ENCODE measurements around the gene ITGB5. TPM values are rescaled to one million over a fixed set of nuclear protein-coding genes. Genes with fewer than 3 reads are reported as not detected.

The ITGB5 gene
- total and polyA plus RNA-seq, 2 experiments from 2014 or later = 54.3 to 107 TPM

- Histone ChIP-seq H3K4me1 (ENCODE audit: low read depth) (peaks cover 8% of the 10 kb centered on the region), H3K4me3 (no peak overlapping the region), H3K27ac (no peak overlapping the region), H3K9me3 (ENCODE audit: low read depth) (no peaks in the 10 kb centered on the region), H3K36me3 (no peaks in the 10 kb centered on the region), H3K27me3 (no peaks in the 10 kb centered on the region)
- DNase-seq (ENCODE audit: low read depth in 1 of 2, low spot score in 1 of 2) = no peak
- TF ChIP-seq CTCF (IDR thresholded peaks at IDR 0.05; ENCODE audit: low read depth, low read length) = no peak
Observed at GRCh38 chr3:124761935-124762660, 125.1 kb downstream of the ITGB5 start.

- H3K27me3 ChIP-seq = no peaks in the 10 kb centered on the region
Observed at GRCh38 chr3:124761250-124761796, 125.8 kb downstream of the ITGB5 start.

GRCh38 chr3:124760601-124761000, 126.6 kb downstream of the ITGB5 start:
- TF ChIP-seq CTCF (IDR thresholded peaks at IDR 0.05; ENCODE audit: low read depth, low read length) = no peak
- no peak overlapping the region for H3K27ac ChIP-seq
- peak in 1 of 2 donors; percentile 60 for DNase-seq (ENCODE audit: low read depth in 1 of 2, low spot score in 1 of 2)

More at GRCh38 chr3:124761250-124761796, 125.8 kb downstream of the ITGB5 start:
- DNase-seq (ENCODE audit: low read depth in 1 of 2, low spot score in 1 of 2) = peak; percentile 87 to 97
- peaks cover 8% of the 10 kb centered on the region for H3K4me1 ChIP-seq (ENCODE audit: low read depth)
- no peaks in the 10 kb centered on the region for H3K9me3 ChIP-seq (ENCODE audit: low read depth)
- TF ChIP-seq CTCF (IDR thresholded peaks at IDR 0.05; ENCODE audit: low read depth, low read length) = peak; percentile 97
- H3K36me3 ChIP-seq = no peaks in the 10 kb centered on the region
- no peak overlapping the region for H3K4me3 ChIP-seq
- no peak overlapping the region for H3K27ac ChIP-seq

GRCh38 chr3:124759666-124760401, 127.3 kb downstream of the ITGB5 start:
- no peak for DNase-seq (ENCODE audit: low read depth in 1 of 2, low spot score in 1 of 2)

More at GRCh38 chr3:124760601-124761000, 126.6 kb downstream of the ITGB5 start:
- Histone ChIP-seq H3K4me1 (ENCODE audit: low read depth) (peaks cover 8% of the 10 kb centered on the region), H3K36me3 (no peaks in the 10 kb centered on the region), H3K4me3 (no peak overlapping the region), H3K9me3 (ENCODE audit: low read depth) (no peaks in the 10 kb centered on the region), H3K27me3 (no peaks in the 10 kb centered on the region)

More at GRCh38 chr3:124759666-124760401, 127.3 kb downstream of the ITGB5 start:
- H3K4me1 ChIP-seq (ENCODE audit: low read depth) = peaks cover 8% of the 10 kb centered on the region
- no peak for TF ChIP-seq CTCF (IDR thresholded peaks at IDR 0.05; ENCODE audit: low read depth, low read length)
- no peaks in the 10 kb centered on the region for H3K36me3 ChIP-seq
- no peak overlapping the region for H3K4me3 ChIP-seq
- no peaks in the 10 kb centered on the region for H3K9me3 ChIP-seq (ENCODE audit: low read depth)
- no peak overlapping the region for H3K27ac ChIP-seq
- H3K27me3 ChIP-seq = no peaks in the 10 kb centered on the region
